Measurements from ENCODE around the gene OGA.
A peak's percentile ranks its signal among the peaks of the same experiment; 100 is the strongest.

The OGA gene

GRCh38 chr10:101774589-101775272 is 43.5 kb downstream of the OGA start:
- peak; percentile 11 for DNase-seq

GRCh38 chr10:101773923-101774588 is 44.2 kb downstream of the OGA start:
- DNase-seq = no peak

GRCh38 chr10:101772895-101773761 is 45.1 kb downstream of the OGA start:
- no peak for DNase-seq

GRCh38 chr10:101772017-101772894 is 46.0 kb downstream of the OGA start:
- no peak for DNase-seq

GRCh38 chr10:101771380-101771779 is 46.9 kb downstream of the OGA start:
- DNase-seq = no peak

GRCh38 chr10:101770331-101771215 is 47.7 kb downstream of the OGA start:
- DNase-seq = no peak

- no peak for DNase-seq
These were observed 48.6 kb downstream of the OGA start for GRCh38 chr10:101769541-101770180.

- DNase-seq = no peak
These were observed 49.5 kb downstream of the OGA start for GRCh38 chr10:101768791-101769170.

GRCh38 chr10:101767966-101768790 is 50.1 kb downstream of the OGA start:
- DNase-seq = no peak

- no peak for DNase-seq
These were observed 50.7 kb downstream of the OGA start for GRCh38 chr10:101767600-101767945.

- DNase-seq = no peak
These were observed 51.3 kb downstream of the OGA start for GRCh38 chr10:101766753-101767599.

- no peak for DNase-seq
These were observed 51.9 kb downstream of the OGA start for GRCh38 chr10:101766306-101766705.

GRCh38 chr10:101763141-101763846 is 55.0 kb downstream of the OGA start:
- DNase-seq = no peak

GRCh38 chr10:101762736-101763135 is 55.5 kb downstream of the OGA start:
- DNase-seq = no peak

- DNase-seq = no peak
These were observed 57.0 kb downstream of the OGA start for GRCh38 chr10:101761226-101761625.

GRCh38 chr10:101760510-101760909 is 57.7 kb downstream of the OGA start:
- DNase-seq = no peak

GRCh38 chr10:101759309-101760247 is 58.7 kb downstream of the OGA start:
- DNase-seq = no peak

GRCh38 chr10:101758858-101759257 is 59.4 kb downstream of the OGA start:
- DNase-seq = no peak
